OCI-LY1 (cell line): ENCODE results near the gene AP2A2.

Experiments used
- CTCF ChIP-seq: fragments of 200-600 bp; sonication (generic), shearing (Covaris generic); IDR thresholded peaks from 2 replicates; pipeline ENCODE4 v1.5.1; 2017; ENCODE audit warnings: mild to moderate bottlenecking, antibody characterized with exemption, low read length, moderate library complexity, mixed read lengths
- EZH2 ChIP-seq: fragments of 200-600 bp; sonication (generic), shearing (Covaris generic); IDR thresholded peaks from 2 replicates; pipeline ENCODE4 v1.8.0; 2017; ENCODE audit warnings: borderline replicate concordance, mixed run types, mild to moderate bottlenecking, antibody characterized with exemption, low read length, moderate library complexity, mixed read lengths

GRCh38 chr11:1052133-1053011, 126.7 kb downstream of the AP2A2 start:
- TF ChIP-seq CTCF: no peak
- no peak for TF ChIP-seq EZH2
